COR-L47 (cell line): ENCODE data around the gene GSPT2.
"Not testable (repeated sequence)": the region's sequence is repeated elsewhere in the genome, so short reads cannot be mapped to it uniquely, and the experiment has no call there.

Experiments
- DNase-seq: peaks from one replicate; lab custom pipeline; 2025; lab: John Stamatoyannopoulos, UW

The GSPT2 gene

GRCh38 chrX:51743179-51743957 is at the start of gene GSPT2:
Gene GSPT2, plus strand, starts transcription at chrX:51743442. Its CDS starts 185 bp downstream, at chrX:51743627.
- peak; percentile 21 for DNase-seq

GRCh38 chrX:51694254-51694653 is 49.0 kb upstream of the GSPT2 start:
- DNase-seq = no peak

- DNase-seq = no peak
Observed at GRCh38 chrX:51697397-51697796, 45.8 kb upstream of the GSPT2 start.

- not testable (repeated sequence) for DNase-seq
Observed at GRCh38 chrX:51710277-51711164, 32.7 kb upstream of the GSPT2 start, which contains the start of gene CENPVL1. Gene CENPVL1, plus strand, starts transcription at chrX:51710512. Its CDS starts 0 bp downstream, at chrX:51710512.

GRCh38 chrX:51712943-51713647 is 30.1 kb upstream of the GSPT2 start:
- not testable (repeated sequence) for DNase-seq

GRCh38 chrX:51728202-51728601 is 15.0 kb upstream of the GSPT2 start:
- no peak for DNase-seq

- no peak for DNase-seq
Observed at GRCh38 chrX:51737091-51737490, 6.2 kb upstream of the GSPT2 start.

- no peak for DNase-seq
Observed at GRCh38 chrX:51742586-51742985, 656 bp upstream of the GSPT2 start.

- DNase-seq = no peak
Observed at GRCh38 chrX:51747671-51748070, 4.4 kb downstream of the GSPT2 start.

- no peak for DNase-seq
Observed at GRCh38 chrX:51759055-51759839, 16.0 kb downstream of the GSPT2 start.

- DNase-seq = no peak
Observed at GRCh38 chrX:51760657-51761056, 17.4 kb downstream of the GSPT2 start.

- no peak for DNase-seq
Observed at GRCh38 chrX:51766546-51766945, 23.3 kb downstream of the GSPT2 start.

GRCh38 chrX:51776851-51777250 is 33.6 kb downstream of the GSPT2 start:
- DNase-seq = no peak

- no peak for DNase-seq
Observed at GRCh38 chrX:51779306-51779705, 36.1 kb downstream of the GSPT2 start.

- no peak for DNase-seq
Observed at GRCh38 chrX:51795136-51795535, 51.9 kb downstream of the GSPT2 start.
